WTC11 (cell line): Measurements from ENCODE around the gene RNF183. TPM values are rescaled to one million over a fixed set of nuclear protein-coding genes. Genes with fewer than 3 reads are reported as not detected.

Experiments used
- ATAC-seq: fragments of 200-7000 bp; cut with Tn5 transposase; 2 replicates; pipeline ENCODE4 v1.10.0; 2021; ENCODE audit warnings: mild to moderate bottlenecking, moderate library complexity
- CTCF ChIA-PET: fragments of 300-600 bp; sonication (Branson Sonifier 250); formaldehyde crosslinking; loops from one replicate; lab custom pipeline; 2021; ENCODE audit warnings: antibody characterized with exemption; lab: Charles Lee
- POLR2A ChIA-PET: fragments of 350-600 bp; sonication (Branson Sonifier 250); formaldehyde crosslinking; loops from one replicate; lab custom pipeline; 2021; ENCODE audit warnings: antibody characterized with exemption; lab: Charles Lee
- DNase-seq: peaks from one replicate; pipeline ENCODE4 v3.0.0; 2021; ENCODE audit warnings: low spot score
- H3K27ac Mint-ChIP-seq: 2 replicates; pipeline ENCODE4 v1.8.0; 2021; ENCODE audit warnings: mixed read lengths
- H3K27me3 Mint-ChIP-seq: 2 replicates; pipeline ENCODE4 v1.8.0; 2021; ENCODE audit warnings: low read depth, mild to moderate bottlenecking, moderate library complexity, mixed read lengths
- H3K36me3 Mint-ChIP-seq: 2 replicates; pipeline ENCODE4 v1.8.0; 2021; ENCODE audit warnings: mixed read lengths
- H3K4me1 Mint-ChIP-seq: 2 replicates; pipeline ENCODE4 v1.8.0; 2022; ENCODE audit warnings: mixed read lengths
- H3K4me3 Mint-ChIP-seq: 2 replicates; pipeline ENCODE4 v1.8.0; 2021; ENCODE audit warnings: mild to moderate bottlenecking, moderate library complexity, mixed read lengths
- H3K9me3 Mint-ChIP-seq: 2 replicates; pipeline ENCODE4 v1.8.0; 2021; ENCODE audit warnings: mixed read lengths
- AR ChIP-seq: fragments of 250-450 bp; sonication (Bioruptor Pico); IDR thresholded peaks from 2 replicates; pipeline ENCODE4 v1.9.0; 2021; ENCODE audit warnings: mild to moderate bottlenecking
- ATF3 ChIP-seq: sonication (generic); formaldehyde crosslinking; conservative IDR thresholded peaks from 2 replicates; pipeline ENCODE4 v1.8.1; 2022; ENCODE audit warnings: mild to moderate bottlenecking, missing genetic modification reagents
- CREB1 ChIP-seq: sonication (generic); formaldehyde crosslinking; IDR thresholded peaks from 2 replicates; pipeline ENCODE4 v1.8.0; 2023; ENCODE audit warnings: mild to moderate bottlenecking, missing genetic modification reagents
- E2F1 ChIP-seq: sonication (generic); formaldehyde crosslinking; IDR thresholded peaks from 2 replicates; pipeline ENCODE4 v1.8.0; 2022; ENCODE audit warnings: mild to moderate bottlenecking, missing genetic modification reagents
- E2F5 ChIP-seq: sonication (generic); formaldehyde crosslinking; IDR thresholded peaks from 2 replicates; pipeline ENCODE4 v1.8.1; 2022; ENCODE audit warnings: mild to moderate bottlenecking, moderate library complexity, missing genetic modification reagents
- IRF1 ChIP-seq: sonication (generic); formaldehyde crosslinking; IDR thresholded peaks from 2 replicates; pipeline ENCODE4 v1.8.0; 2023; ENCODE audit warnings: missing genetic modification reagents
- IRF2 ChIP-seq: sonication (generic); formaldehyde crosslinking; IDR thresholded peaks from 2 replicates; pipeline ENCODE4 v1.8.0; 2022; ENCODE audit warnings: low read depth, missing genetic modification reagents, borderline replicate concordance
- MAX ChIP-seq: sonication (generic); formaldehyde crosslinking; IDR thresholded peaks from 2 replicates; pipeline ENCODE4 v1.8.0; 2022; ENCODE audit warnings: mild to moderate bottlenecking, missing genetic modification reagents
- NFATC4 ChIP-seq: fragments of 250-450 bp; sonication (Bioruptor Pico); IDR thresholded peaks from 2 replicates; pipeline ENCODE4 v1.9.0; 2021; ENCODE audit warnings: mild to moderate bottlenecking
- SMAD3 ChIP-seq: sonication (generic); formaldehyde crosslinking; IDR thresholded peaks from 2 replicates; pipeline ENCODE4 v1.8.0; 2022; ENCODE audit warnings: missing genetic modification reagents, mild to moderate bottlenecking, borderline replicate concordance
- TEAD1 ChIP-seq: sonication (generic); formaldehyde crosslinking; IDR thresholded peaks from 2 replicates; pipeline ENCODE4 v1.8.0; 2022; ENCODE audit warnings: mild to moderate bottlenecking, missing genetic modification reagents
- ZNF138 ChIP-seq: sonication (generic); formaldehyde crosslinking; conservative IDR thresholded peaks from 2 replicates; pipeline ENCODE4 v1.8.1; 2022; ENCODE audit warnings: mild to moderate bottlenecking, moderate library complexity, missing genetic modification reagents
- ZNF281 ChIP-seq: sonication (generic); formaldehyde crosslinking; IDR thresholded peaks from 2 replicates; pipeline ENCODE4 v1.8.0; 2023; ENCODE audit warnings: mild to moderate bottlenecking, missing genetic modification reagents
- ZNF416 ChIP-seq: fragments of 250-450 bp; sonication (Bioruptor Pico); IDR thresholded peaks from 2 replicates; pipeline ENCODE4 v1.9.0; 2021; ENCODE audit warnings: mild to moderate bottlenecking, inconsistent platforms
- ZNF532 ChIP-seq: fragments of 250-450 bp; sonication (Bioruptor Pico); IDR thresholded peaks from 2 replicates; pipeline ENCODE4 v1.9.0; 2021; ENCODE audit warnings: mild to moderate bottlenecking, borderline replicate concordance
- ZNF671 ChIP-seq: fragments of 250-450 bp; sonication (Bioruptor Pico); IDR thresholded peaks from 2 replicates; pipeline ENCODE4 v1.8.0; 2021; ENCODE audit warnings: mild to moderate bottlenecking
- total RNA-seq: library from RNA; stranded (reverse); gene quantifications from 3 replicates; pipeline ENCODE4 v1.2.3, GENCODE V29; 2021

RNF183 gene
- total RNA-seq, 1 experiment from 2014 or later, result 0.17 TPM

- no peak for TF ChIP-seq ATF3 (CRISPR knock-in tag)
- no peak for TF ChIP-seq ZNF416 (CRISPR knock-in tag)
- no peak for TF ChIP-seq ZNF671 (CRISPR knock-in tag)
- TF ChIP-seq CREB1 (CRISPR knock-in tag), result no peak
- TF ChIP-seq ZNF532 (CRISPR knock-in tag), result no peak
- TF ChIP-seq E2F5, result no peak
- no peak for TF ChIP-seq ZNF281
Observed at GRCh38 chr9:113343732-113344231, 40.6 kb upstream of the RNF183 start (continued).

GRCh38 chr9:113341712-113342410 is 38.7 kb upstream of the RNF183 start:
- ATAC-seq (no peak), DNase-seq (no peak)
- H3K27ac Mint-ChIP-seq, result no peak overlapping the region
- ChIA-PET POLR2A (no interaction called here), CTCF (interaction anchor here (1.1 kb wide), 1 partner anchor 14 kb away, joined by 5 read pairs; no protein-coding TSS in a partner anchor)
- peaks cover 5% of the 10 kb centered on the region for H3K4me1 Mint-ChIP-seq
- no peaks in the 10 kb centered on the region for H3K36me3 Mint-ChIP-seq
- peaks cover 52% of the 10 kb centered on the region for H3K27me3 Mint-ChIP-seq
- no peaks in the 10 kb centered on the region for H3K9me3 Mint-ChIP-seq
- TF ChIP-seq NFATC4, result no peak
- TF ChIP-seq IRF2 (CRISPR knock-in tag), result no peak
- no peak for TF ChIP-seq IRF1 (CRISPR knock-in tag)
- TF ChIP-seq TEAD1 (CRISPR knock-in tag), result no peak
- no peak for TF ChIP-seq E2F1
- no peak for TF ChIP-seq MAX (CRISPR knock-in tag)
- TF ChIP-seq SMAD3 (CRISPR knock-in tag), result no peak
- TF ChIP-seq ZNF138 (CRISPR knock-in tag), result no peak
- no peak for TF ChIP-seq AR (CRISPR knock-in tag)
- H3K4me3 Mint-ChIP-seq, result no peak overlapping the region; the same call in 1 of the 2 replicates
